ENCODE results near the gene EPB41L4A.

DNA sequence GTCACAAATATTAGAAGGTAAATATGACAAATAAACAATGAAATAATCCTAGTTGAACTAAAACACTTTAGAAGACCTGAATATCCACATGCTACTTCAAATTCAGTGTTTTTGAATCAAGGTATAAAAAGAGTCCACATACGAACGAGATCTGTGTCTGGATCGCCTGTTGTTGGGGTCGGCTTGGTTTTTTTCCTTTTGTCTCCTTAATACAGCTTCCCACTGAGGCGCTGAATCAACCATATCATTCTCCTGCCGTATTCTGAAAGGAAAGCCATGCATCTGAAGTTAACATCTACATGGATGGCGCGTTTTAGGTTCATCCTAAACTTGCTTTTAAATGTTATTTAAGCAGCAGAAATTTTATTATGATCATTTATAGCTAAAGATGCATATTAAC lies 235.2 kb downstream of the EPB41L4A start:
- TF ChIP-seq ZFX (IDR thresholded peaks at IDR 0.05; ENCODE audit: borderline replicate concordance), result no peak
- TF ChIP-seq, protein P1, sequence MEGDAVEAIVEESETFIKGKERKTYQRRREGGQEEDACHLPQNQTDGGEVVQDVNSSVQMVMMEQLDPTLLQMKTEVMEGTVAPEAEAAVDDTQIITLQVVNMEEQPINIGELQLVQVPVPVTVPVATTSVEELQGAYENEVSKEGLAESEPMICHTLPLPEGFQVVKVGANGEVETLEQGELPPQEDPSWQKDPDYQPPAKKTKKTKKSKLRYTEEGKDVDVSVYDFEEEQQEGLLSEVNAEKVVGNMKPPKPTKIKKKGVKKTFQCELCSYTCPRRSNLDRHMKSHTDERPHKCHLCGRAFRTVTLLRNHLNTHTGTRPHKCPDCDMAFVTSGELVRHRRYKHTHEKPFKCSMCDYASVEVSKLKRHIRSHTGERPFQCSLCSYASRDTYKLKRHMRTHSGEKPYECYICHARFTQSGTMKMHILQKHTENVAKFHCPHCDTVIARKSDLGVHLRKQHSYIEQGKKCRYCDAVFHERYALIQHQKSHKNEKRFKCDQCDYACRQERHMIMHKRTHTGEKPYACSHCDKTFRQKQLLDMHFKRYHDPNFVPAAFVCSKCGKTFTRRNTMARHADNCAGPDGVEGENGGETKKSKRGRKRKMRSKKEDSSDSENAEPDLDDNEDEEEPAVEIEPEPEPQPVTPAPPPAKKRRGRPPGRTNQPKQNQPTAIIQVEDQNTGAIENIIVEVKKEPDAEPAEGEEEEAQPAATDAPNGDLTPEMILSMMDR (IDR thresholded peaks at IDR 0.05), result no peak
